PFSK-1 (cell line): ENCODE data around the gene DHTKD1.

Experiments used
- FOXP2 ChIP-seq: optimal IDR thresholded peaks from 2 replicates; pipeline ENCODE3; 2011; ENCODE audit warnings: borderline replicate concordance, control low read depth, inconsistent platforms; ENCODE audit not compliant: insufficient read depth; ENCODE audit errors: extremely low read length, extremely low read depth
- POLR2AphosphoS5 ChIP-seq: IDR thresholded peaks from 2 replicates; pipeline ENCODE4 v1.6.1; 2012; ENCODE audit warnings: low read depth, mild to moderate bottlenecking, control low read depth, low read length, moderate library complexity
- REST ChIP-seq, 2 experiments: IDR thresholded peaks; 2 replicates each; pipeline versions ENCODE4 v1.6.1 to v1.8.0; 2011 to 2012; ENCODE audit warnings: low read depth in 2 of 2, low read length in 2 of 2, control low read depth in 1 of 2, inconsistent platforms in 1 of 2, mild to moderate bottlenecking in 1 of 2, moderate library complexity in 1 of 2; ENCODE audit not compliant: insufficient read depth in 1 of 2

DNA sequence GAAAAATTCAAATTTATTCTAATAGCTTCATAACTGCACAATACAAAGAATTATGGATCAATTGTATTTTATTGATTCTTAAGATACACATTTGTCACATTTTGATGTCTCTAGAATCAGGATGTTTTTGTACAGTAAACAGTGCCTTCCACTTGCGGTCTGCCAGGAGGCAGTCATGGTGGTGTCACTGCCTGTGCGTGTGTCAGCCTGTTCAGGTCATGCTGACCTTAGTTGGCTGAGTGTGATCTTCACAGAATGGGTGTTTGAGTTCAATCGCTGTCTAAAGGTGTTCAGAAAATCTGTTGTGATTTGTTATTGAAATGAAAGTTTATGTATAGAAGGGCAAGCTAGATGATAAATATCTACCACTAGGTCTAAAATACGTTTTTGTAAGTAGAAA, 81.4 kb downstream of the DHTKD1 start:
- TF ChIP-seq POLR2AphosphoS5 (no peak), REST (IDR thresholded peaks at IDR 0.05; ENCODE audit: insufficient read depth in 1 of 2, low read depth in 2 of 2, low read length in 2 of 2) (no peak), FOXP2 (no peak)
